ENCODE results near the gene FADS3.

Gene FADS3

DNA sequence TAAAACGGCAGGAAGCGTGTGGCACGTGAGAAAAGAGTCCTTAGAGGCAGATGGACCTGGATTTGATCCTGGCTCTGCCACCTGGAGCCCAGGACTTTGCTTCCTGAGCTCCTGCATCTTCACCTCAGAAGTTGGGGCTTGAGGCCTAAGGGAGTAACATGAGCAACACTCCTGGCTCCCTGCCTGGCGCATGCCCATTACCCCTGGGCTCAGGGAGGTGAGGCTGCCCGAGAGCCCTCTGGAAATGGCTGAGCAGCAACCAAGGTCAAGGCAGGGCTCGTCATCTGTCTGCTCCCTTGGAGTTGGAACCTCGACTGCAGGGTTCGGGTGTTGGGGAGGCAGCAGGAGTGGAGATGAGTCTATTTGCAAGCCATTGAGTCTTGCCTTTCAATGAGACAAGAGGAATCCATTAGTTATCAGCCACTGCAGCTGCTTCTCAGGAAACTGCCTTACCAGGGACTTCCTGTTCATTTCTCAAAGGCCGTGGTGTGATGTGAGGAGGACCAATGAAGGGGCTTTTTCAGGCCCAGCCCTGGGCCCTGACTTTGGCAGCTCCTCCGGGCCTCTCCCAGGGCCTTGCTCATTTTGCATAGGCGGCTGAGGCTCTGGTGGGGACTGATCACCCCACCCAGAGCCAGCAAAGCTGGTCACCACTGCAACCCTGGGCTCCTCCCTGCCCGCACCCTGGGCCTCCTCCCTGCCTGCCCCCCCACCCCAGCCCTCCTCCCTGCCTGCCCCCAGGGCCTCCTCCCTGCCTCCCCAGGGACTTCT is 56.9 kb downstream of the FADS3 start:
- peak; percentile 88 for DNase-seq (ENCODE audit: low spot score)

DNA sequence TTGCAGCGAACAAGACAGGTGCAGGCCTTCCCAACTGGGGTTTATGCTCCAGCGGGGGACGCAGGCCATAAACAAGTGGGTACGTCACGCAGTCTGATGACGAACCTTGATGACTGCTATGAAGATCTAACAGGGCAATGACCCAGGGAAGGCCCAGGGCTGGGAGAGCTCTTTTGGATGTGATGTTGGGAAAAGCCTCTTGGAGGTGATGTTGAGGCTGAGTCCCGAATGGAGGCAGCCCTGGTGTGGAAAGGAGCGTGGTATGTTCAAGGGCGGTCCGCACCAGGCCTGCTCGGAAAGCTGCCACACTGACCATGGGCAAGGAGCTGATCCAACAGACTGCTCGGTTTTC is 57.4 kb downstream of the FADS3 start:
- DNase-seq (ENCODE audit: low spot score), result peak; percentile 43

- DNase-seq (ENCODE audit: low spot score), result peak; percentile 72
Observed at GRCh38 chr11:61833471-61833870, 57.9 kb downstream of the FADS3 start.

- DNase-seq (ENCODE audit: low spot score), result peak; percentile 57
Observed at GRCh38 chr11:61832754-61833153, 58.6 kb downstream of the FADS3 start.

- DNase-seq (ENCODE audit: low spot score), result no peak
Observed at GRCh38 chr11:61832207-61832606, 59.1 kb downstream of the FADS3 start.

DNA sequence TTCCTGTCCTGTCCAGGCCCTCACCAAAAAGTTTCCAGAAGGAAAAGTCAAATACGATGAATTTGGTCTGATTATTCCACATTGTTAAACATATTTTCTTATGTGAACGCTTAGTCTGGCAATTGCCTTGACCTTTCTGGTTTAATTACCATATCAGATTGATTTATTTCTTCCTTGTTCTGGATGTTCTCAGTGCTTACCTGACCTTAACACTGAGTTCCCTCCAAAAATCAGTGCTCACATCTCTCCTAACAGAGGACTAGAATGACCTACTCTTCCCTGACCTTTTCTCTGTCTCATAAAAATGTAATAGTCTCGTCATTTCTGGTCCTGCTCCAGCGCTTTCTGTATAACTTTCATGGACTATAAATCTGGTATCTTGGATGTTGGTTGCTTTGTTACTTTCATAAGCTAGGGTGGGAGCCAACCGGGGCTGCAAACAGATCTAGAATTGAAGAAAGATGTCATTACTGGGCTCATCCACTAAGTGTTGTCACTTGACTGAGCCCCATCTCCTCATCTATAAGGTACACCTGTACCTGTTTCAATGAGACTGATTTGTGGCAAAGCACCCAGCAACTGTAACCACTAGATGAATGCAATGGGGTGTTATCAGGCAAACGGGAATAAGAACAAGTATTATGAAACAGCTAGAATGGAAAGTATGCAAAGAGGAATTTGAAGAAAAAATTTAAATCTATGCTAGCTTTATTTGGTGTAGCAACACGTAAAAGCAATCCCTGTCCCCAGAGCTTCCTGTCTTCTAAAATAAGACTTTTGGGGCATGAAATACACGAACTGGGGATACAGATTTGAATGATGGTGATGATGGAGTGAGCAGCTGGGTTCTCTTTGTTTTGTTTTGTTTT is 60.9 kb downstream of the FADS3 start:
- DNase-seq (ENCODE audit: low spot score), result no peak

DNA sequence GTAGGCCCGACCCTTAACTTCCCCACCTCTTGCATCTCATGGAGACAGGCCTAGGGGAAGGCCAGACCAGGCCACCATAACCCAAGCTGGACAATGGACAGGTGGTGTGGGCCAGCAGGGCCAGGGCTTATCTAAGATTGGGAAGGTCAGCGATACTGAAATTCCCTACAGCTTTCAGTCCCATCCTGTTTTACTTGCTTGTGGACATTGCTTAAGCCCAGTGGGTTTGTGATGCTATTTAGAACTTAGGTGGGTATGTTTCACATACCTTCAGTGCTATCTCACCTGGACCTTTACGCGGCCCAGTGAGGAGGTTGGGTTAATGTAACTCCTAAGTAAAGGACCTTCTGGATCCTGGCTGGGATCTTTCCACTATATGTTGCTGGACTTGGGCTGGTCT is 61.5 kb downstream of the FADS3 start:
- DNase-seq (ENCODE audit: low spot score), result no peak

DNA sequence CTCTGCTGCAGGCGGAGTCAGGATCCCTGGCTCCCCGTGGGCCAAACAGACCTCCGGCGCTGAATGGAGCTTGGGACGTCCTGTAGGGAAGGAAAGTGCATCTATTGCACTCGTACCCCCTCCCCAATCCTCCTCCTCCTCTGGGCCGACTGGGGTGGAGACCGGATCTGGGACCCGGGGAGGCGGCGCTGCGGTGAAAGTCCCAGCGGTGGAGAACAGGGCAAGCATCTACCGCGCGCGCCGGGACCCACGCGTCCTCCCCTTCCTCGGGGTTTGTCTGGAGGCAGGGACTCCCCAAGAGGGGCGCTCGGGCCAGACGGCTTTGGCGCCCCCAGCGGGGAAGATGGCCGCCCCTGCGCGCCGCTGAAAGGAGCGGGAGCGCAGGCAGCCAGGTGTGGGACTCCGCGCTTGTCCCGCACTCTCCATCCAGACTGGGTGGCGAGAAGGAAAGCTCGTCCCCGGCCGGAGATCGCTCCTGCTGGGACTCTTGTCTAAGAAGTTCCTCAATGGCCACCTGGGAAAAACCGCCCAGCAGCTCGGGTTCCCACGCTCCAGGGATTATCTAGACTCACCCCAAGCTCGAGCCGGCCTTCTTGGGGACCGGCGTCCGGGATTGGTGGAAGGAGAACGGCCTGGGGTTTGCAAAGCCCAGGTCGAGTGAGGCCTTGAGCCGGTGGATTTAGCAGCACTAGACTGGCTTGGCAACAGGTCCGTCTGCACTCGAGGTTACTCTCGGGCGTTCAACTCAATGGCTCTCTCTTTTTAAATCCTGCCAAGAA is 62.5 kb downstream of the FADS3 start:
- DNase-seq (ENCODE audit: low spot score), result peak; percentile 44

DNA sequence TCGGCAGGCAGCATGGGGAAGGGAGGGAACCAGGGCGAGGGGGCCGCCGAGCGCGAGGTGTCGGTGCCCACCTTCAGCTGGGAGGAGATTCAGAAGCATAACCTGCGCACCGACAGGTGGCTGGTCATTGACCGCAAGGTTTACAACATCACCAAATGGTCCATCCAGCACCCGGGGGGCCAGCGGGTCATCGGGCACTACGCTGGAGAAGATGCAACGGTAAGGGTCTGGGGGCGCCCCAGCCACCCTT is 63.0 kb downstream of the FADS3 start:
- DNase-seq (ENCODE audit: low spot score), result no peak

GRCh38 chr11:61827571-61828378 is 63.6 kb downstream of the FADS3 start, which contains the start of gene FADS2:
Gene FADS2 (plus strand): TSS chr11:61828300. CDS start chr11:61828391, 91 bp downstream.
- peak; percentile 38 for DNase-seq (ENCODE audit: low spot score)

GRCh38 chr11:61826930-61827570 is 64.3 kb downstream of the FADS3 start:
- DNase-seq (ENCODE audit: low spot score), result no peak
